OCI-M2 (cell line): Measurements from ENCODE around the gene RAB29.
"Not testable (repeated sequence)": the region's sequence is repeated elsewhere in the genome, so short reads cannot be mapped to it uniquely, and the experiment has no call there.

ENCODE experiments used
- DNase-seq: peaks from one replicate; lab custom pipeline; 2025; ENCODE audit not compliant: unreplicated experiment; lab: John Stamatoyannopoulos, UW

The RAB29 gene

DNA sequence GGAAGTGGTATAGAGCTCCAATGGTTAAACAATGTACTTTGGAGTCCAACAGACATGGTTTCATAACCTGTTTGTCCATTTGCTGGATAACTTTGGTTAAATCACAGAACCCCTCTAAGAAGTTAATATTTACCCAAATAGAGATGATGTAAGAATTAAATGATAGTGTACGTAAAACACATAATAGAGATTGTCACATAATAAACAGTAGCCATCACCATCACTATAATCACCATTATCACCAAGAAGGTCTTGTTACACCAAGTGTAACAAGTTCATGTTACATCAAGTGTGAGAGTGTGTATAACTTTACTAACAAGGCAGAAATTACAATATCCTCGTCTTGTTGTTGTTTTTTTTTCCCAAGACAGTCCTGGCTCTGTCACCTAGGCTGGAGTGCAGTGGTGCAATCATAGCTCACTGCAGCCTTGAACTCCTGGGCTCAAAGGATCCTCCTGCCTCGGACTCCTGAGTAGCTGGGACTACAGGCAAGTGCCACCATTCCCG lies 48.6 kb downstream of the RAB29 start:
- DNase-seq = no peak

DNA sequence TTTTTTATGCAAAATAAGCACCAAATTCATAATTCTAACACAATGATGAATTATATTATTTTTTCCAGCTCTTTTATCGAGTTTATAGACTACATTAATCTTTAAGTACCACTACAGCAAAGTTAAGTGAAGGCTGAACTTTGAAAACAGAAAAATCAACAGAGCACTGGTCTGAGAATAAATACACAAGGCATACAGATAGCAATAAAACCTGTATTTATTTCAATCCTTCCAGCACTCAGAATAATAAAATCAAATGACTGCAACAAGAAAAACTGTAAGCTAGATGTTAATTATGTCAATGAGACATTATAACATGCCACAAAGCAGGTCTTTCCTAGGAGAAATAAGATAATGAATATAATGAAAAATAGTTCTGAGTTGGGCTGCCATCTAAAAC lies 49.8 kb downstream of the RAB29 start:
- no peak for DNase-seq

- not testable (repeated sequence) for DNase-seq
These were observed 54.5 kb downstream of the RAB29 start for GRCh38 chr1:205720740-205721139.

DNA sequence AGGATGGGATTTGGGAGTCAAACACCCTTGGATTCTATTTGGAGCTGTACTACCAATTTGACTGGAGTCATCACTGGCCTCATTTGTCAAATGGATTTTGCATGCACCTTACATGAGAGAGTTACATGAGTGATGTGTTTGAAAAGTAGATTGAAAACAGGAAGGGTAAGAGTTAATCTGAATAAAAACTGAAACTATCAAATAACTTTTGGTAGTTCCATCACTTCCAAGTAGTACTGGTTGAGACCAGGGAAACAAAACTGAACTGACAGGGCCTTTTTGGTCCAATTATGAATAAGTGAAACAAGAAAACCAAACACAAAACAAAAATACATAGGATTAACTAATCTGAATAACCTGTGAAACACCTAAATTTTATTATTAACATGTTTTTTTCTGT lies 55.5 kb downstream of the RAB29 start:
- DNase-seq = no peak

GRCh38 chr1:205719015-205719414 lies 56.3 kb downstream of the RAB29 start:
- DNase-seq = no peak
